K562 (cell line): Measurements from ENCODE around the gene IKZF3. TPM values are rescaled to one million over a fixed set of nuclear protein-coding genes. Genes with fewer than 3 reads are reported as not detected.

Source experiments
- DPF2 ChIP-seq: fragments of 450-650 bp; IDR thresholded peaks from 2 replicates; pipeline ENCODE4 v1.6.1; 2016
- EHMT2 ChIP-seq: fragments of 450-650 bp; IDR thresholded peaks from 2 replicates; pipeline ENCODE4 v1.6.1; 2018; ENCODE audit warnings: antibody characterized with exemption
- FOXA1 ChIP-seq: fragments of 450-650 bp; IDR thresholded peaks from 2 replicates; pipeline ENCODE4 v1.6.1; 2016; ENCODE audit warnings: mild to moderate bottlenecking, borderline replicate concordance
- HINFP ChIP-seq: fragments of 450-650 bp; conservative IDR thresholded peaks from 2 replicates; pipeline ENCODE4 v1.6.1; 2016; ENCODE audit warnings: missing genetic modification characterization, low read depth, mild to moderate bottlenecking, control low read depth, missing compliant biosample characterization
- L3MBTL2 ChIP-seq: fragments of 450-650 bp; IDR thresholded peaks from 2 replicates; pipeline ENCODE4 v1.6.1; 2016; ENCODE audit warnings: mild to moderate bottlenecking, moderate library complexity
- MECOM ChIP-seq: fragments of 250-450 bp; sonication (Bioruptor Pico); IDR thresholded peaks from 2 replicates; pipeline ENCODE4 v1.8.0; 2022; ENCODE audit warnings: inconsistent platforms
- NFIC ChIP-seq: fragments of 450-650 bp; IDR thresholded peaks from 2 replicates; pipeline ENCODE4 v1.6.1; 2017; ENCODE audit warnings: mild to moderate bottlenecking, inconsistent platforms
- POLR2AphosphoS2 ChIP-seq: IDR thresholded peaks from 2 replicates; pipeline ENCODE4 v1.6.1; 2012; ENCODE audit warnings: low read length, improper control_type of control experiment
- POLR3A ChIP-seq: IDR thresholded peaks from 2 replicates; pipeline ENCODE4 v1.6.1; 2011; ENCODE audit warnings: borderline replicate concordance, mild to moderate bottlenecking, moderate library complexity; ENCODE audit not compliant: insufficient read length, insufficient read depth; ENCODE audit errors: extremely low read depth
- RHOXF2B ChIP-seq: fragments of 250-450 bp; sonication (Bioruptor Pico); conservative IDR thresholded peaks from 2 replicates; pipeline ENCODE4 v1.5.1; 2021
- SMARCE1 ChIP-seq: fragments of 450-650 bp; IDR thresholded peaks from 2 replicates; pipeline ENCODE4 v1.7.1; 2016; ENCODE audit warnings: mild to moderate bottlenecking
- STAT5A ChIP-seq: IDR thresholded peaks from 2 replicates; pipeline ENCODE4 v1.6.1; 2012; ENCODE audit warnings: low read length, inconsistent platforms, borderline replicate concordance
- TCF3 ChIP-seq: sonication (generic); formaldehyde crosslinking; IDR thresholded peaks from 2 replicates; pipeline ENCODE4 v1.4.0; 2020; ENCODE audit warnings: mild to moderate bottlenecking, missing genetic modification reagents
- TGIF2 ChIP-seq: sonication (generic); formaldehyde crosslinking; IDR thresholded peaks from 2 replicates; pipeline ENCODE4 v1.8.1; 2022; ENCODE audit warnings: mild to moderate bottlenecking, missing genetic modification reagents, moderate library complexity
- XRCC4 ChIP-seq: IDR thresholded peaks from one replicate; pipeline ENCODE4 v1.6.1; 2011; ENCODE audit not compliant: insufficient read depth, insufficient read length; ENCODE audit errors: extremely low read depth
- XRCC5 ChIP-seq: fragments of 200-400 bp; formaldehyde crosslinking; IDR thresholded peaks from 2 replicates; pipeline ENCODE4 v1.6.1; 2017; ENCODE audit warnings: low read depth, mild to moderate bottlenecking, low read length
- polyA plus RNA-seq, 8 experiments: library from polyadenylated mRNA; depleted of rRNA in 4 of 8; stranded (reverse) in 5 of 8; unstranded in 3 of 8; fragments of >200 nt; fragmentation: Nextera tagmentation in 2 of 8; fragmentation: Illumina TruSeq in 1 of 8; extraction: Ambion mirVana in 2 of 8; extraction: Trizol in 1 of 8; gene quantifications; 2 replicates each; pipeline versions ENCODE4 v1.2.1 to v1.2.3, GENCODE V29; 2011 to 2014; ENCODE audit warnings: inconsistent platforms in 1 of 8, missing spikeins in 1 of 8
- total RNA-seq, 7 experiments: library from RNA; depleted of rRNA in 6 of 7; stranded (reverse); fragments of >200 nt in 6 of 7; fragmentation: Illumina TruSeq in 2 of 7; extraction: Trizol in 2 of 7; gene quantifications; 2 replicates each; pipeline versions ENCODE4 v1.2.1 to v1.2.3, GENCODE V29; 2011 to 2021; ENCODE audit warnings: low replicate concordance in 1 of 7
- TF ChIP-seq, protein P1 (sequence below), 2 experiments: fragments of 450-650 bp; formaldehyde crosslinking in 1 of 2; IDR thresholded peaks; 2 replicates each; pipeline versions ENCODE4 v1.4.0 to v1.6.1; 2014 to 2020; ENCODE audit warnings: mild to moderate bottlenecking in 2 of 2, borderline replicate concordance in 1 of 2, low read depth in 1 of 2
- TF ChIP-seq, protein P2 (sequence below): conservative IDR thresholded peaks from 2 replicates; pipeline ENCODE4 v1.6.1; 2011; ENCODE audit warnings: low read depth, mild to moderate bottlenecking, low read length; ENCODE audit not compliant: control insufficient read depth

The IKZF3 gene
- total and polyA plus RNA-seq, 9 of the 15 experiments (the other 6 are each of a cell fraction or from before 2014, with no cell fraction given) = 0.06 to 1.6 (median 0.62) TPM

DNA sequence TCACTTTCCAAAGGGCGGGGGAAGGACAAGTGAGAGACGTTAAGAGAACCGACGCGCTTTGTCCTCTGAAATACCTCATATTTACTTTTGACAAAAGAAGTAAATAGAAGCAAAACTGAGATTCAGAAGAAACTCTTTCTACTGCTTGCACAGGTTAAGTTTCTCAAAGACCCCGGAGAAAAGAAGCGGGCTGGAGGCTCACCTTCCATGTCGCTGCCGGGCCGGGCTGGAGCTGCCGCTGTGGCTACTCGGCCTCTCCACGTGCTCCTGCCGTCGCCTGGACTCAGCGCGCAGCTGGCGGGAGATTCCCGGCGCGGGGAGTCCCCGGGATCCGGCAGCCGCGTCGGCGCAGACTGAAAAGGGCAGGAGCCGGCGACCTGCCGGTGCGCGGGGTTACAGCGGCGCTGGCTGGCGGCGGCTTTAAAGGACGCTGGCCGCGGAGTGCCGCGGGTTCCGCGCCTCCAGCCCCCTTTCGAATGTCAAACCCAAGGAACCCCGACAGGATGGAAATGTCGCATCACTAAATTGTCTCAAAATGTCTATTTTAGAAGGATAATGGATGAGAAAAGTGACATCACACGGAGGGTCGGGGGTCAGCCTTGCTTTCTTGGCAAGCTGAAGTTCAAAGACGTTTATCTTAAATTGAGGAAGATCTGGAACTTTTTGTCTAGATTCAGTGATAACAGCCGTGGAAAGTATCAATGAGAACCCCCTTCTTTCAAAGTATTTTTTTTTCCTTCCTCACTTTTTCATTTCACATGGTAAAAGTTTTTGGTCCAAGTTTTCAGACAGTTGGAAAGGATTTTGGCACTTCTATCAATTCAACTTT is at the start of gene IKZF3 (continued):
- TF ChIP-seq, protein P1, sequence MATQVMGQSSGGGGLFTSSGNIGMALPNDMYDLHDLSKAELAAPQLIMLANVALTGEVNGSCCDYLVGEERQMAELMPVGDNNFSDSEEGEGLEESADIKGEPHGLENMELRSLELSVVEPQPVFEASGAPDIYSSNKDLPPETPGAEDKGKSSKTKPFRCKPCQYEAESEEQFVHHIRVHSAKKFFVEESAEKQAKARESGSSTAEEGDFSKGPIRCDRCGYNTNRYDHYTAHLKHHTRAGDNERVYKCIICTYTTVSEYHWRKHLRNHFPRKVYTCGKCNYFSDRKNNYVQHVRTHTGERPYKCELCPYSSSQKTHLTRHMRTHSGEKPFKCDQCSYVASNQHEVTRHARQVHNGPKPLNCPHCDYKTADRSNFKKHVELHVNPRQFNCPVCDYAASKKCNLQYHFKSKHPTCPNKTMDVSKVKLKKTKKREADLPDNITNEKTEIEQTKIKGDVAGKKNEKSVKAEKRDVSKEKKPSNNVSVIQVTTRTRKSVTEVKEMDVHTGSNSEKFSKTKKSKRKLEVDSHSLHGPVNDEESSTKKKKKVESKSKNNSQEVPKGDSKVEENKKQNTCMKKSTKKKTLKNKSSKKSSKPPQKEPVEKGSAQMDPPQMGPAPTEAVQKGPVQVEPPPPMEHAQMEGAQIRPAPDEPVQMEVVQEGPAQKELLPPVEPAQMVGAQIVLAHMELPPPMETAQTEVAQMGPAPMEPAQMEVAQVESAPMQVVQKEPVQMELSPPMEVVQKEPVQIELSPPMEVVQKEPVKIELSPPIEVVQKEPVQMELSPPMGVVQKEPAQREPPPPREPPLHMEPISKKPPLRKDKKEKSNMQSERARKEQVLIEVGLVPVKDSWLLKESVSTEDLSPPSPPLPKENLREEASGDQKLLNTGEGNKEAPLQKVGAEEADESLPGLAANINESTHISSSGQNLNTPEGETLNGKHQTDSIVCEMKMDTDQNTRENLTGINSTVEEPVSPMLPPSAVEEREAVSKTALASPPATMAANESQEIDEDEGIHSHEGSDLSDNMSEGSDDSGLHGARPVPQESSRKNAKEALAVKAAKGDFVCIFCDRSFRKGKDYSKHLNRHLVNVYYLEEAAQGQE (IDR thresholded peaks at IDR 0.05; ENCODE audit: borderline replicate concordance) = peak; percentile 49; the same call in 1 of the 2 replicates
- TF ChIP-seq, protein P1 (CRISPR knock-in tag; IDR thresholded peaks at IDR 0.05; ENCODE audit: low read depth) = no peak
- TF ChIP-seq TGIF2 (CRISPR knock-in tag) = no peak
- TF ChIP-seq, protein P2, sequence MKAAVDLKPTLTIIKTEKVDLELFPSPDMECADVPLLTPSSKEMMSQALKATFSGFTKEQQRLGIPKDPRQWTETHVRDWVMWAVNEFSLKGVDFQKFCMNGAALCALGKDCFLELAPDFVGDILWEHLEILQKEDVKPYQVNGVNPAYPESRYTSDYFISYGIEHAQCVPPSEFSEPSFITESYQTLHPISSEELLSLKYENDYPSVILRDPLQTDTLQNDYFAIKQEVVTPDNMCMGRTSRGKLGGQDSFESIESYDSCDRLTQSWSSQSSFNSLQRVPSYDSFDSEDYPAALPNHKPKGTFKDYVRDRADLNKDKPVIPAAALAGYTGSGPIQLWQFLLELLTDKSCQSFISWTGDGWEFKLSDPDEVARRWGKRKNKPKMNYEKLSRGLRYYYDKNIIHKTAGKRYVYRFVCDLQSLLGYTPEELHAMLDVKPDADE = no peak
- no peak for TF ChIP-seq DPF2
- TF ChIP-seq RHOXF2B (CRISPR knock-in tag) = no peak
- no peak for TF ChIP-seq POLR3A
- peak; percentile 100 for TF ChIP-seq L3MBTL2
- TF ChIP-seq HINFP (tag) = no peak
- TF ChIP-seq NFIC = no peak
- TF ChIP-seq STAT5A = no peak
- no peak for TF ChIP-seq EHMT2
- no peak for TF ChIP-seq TCF3 (CRISPR knock-in tag)
- TF ChIP-seq MECOM = no peak
- TF ChIP-seq FOXA1 = no peak
- no peak for TF ChIP-seq POLR2AphosphoS2
- no peak for TF ChIP-seq XRCC5
- no peak for TF ChIP-seq SMARCE1
- no peak for TF ChIP-seq XRCC4
